GM20431 (cell line): ENCODE results near the gene TMSB4X.

Source experiments
- in situ Hi-C: fragments of 300-500 bp; cut with MseI, MboI; formaldehyde crosslinking; loops from one replicate; pipeline ENCODE4 v1.15.0; 2020; ENCODE audit warnings: low sequenced_read_pairs; ENCODE audit not compliant: unreplicated experiment

TMSB4X gene

DNA sequence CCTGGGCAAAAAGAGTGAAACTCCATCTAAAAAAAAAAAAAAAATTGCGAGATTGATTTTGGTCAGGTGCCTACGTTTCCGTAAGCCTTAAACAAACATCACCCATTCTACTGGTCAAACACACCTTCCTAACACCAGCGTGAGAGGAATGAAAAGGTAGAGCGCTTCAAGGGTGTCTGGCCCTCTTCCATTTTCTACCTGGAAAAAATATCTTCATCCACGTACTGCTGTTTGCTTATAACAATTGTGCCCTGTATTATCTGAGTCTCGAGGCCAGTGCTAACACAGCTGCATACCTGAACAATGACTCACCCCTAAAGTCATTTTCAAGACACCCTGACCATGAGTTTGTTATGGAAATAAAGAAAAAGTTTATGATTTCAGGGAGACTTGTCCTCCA is 13.9 kb downstream of the TMSB4X start:
- in situ Hi-C loops, result loop anchor here (25.0 kb wide), 1 partner anchor 99 kb away; no protein-coding TSS in a partner anchor

DNA sequence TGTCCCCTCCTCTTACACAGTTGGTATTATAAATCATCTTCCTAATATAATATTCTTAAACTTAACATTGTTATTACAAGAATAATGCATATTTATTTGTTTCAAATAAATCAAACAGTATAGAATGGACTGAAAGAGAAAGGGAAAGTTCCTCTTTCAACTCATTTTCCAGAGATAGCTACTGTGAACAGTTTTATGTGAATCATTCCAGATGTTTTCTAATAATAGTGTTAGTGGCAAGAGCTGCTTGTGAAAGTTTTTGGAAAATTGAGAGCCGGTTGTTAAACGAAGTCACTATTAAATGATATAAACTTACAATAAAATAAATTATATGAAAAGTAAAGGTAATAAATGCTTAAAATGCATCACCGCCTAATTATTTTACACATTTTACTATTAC is 14.6 kb downstream of the TMSB4X start:
- in situ Hi-C loops, result loop anchor here (25.0 kb wide), 1 partner anchor 98 kb away; no protein-coding TSS in a partner anchor

DNA sequence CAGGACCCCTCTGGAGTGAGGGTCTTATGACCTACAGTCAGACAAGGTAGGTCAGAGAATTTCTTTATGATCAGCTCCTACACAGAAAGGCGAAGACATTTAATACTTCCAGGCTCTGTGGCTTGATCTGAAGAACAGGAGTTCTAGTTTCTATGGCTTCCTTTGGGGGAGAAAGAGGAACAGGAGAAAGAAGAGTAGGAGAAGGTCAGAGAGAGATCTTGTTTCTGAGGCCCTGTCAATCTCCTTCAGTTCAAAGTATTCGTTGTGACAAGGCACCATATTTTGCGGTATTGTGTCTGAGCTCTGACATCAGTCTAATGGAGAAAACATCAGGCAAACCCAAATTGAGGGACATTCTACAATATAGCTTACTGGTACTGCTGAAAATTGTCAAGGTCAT is 16.7 kb downstream of the TMSB4X start:
- in situ Hi-C loops, result loop anchor here (25.0 kb wide), 1 partner anchor 96 kb away; no protein-coding TSS in a partner anchor

DNA sequence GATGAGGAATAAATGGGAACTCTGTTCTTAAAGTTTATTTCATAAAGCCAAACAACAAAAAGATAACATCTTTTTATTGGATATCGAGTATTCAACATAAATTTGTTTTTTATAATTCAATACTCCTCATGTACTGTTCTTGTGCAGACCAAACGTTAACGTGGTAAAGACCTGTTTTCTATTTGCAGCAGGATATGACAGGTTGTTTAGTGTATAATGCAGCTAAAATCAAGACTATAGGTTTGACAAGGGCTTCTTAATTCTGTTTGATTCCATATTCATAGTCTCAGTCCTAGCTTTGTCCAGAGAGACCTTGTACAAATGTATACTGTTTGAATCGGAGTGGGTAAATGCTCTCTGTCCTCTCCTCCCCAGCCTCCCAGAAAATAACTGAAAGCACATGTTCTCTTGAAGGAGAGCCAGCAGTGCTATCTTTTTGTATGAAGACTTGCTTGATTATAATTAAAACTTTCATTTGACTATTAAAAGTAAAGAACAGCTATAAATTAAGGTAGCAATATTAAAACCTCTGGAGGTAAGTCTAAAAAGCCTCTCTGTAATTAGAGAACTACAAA is 17.7 kb downstream of the TMSB4X start:
- in situ Hi-C loops, result loop anchor here (25.0 kb wide), 1 partner anchor 95 kb away; no protein-coding TSS in a partner anchor

DNA sequence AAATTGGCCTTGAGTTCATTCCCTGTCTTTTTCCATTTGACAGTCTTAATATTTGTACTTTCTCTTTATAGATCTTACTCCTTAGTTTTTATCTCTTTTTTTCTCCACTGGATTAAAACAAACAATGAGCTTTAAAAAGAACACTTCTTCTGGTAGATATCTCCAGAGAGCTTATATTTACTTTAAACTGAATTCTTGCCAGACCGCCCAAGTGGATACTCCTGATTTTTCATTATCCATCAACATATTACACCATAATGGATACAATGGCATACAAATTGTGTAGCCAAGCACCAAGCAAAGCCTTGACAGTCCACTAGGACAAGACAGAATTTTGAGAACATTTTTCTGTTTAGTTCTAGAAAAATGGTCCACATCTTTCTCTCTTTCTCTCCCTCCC is 18.9 kb downstream of the TMSB4X start:
- in situ Hi-C loops, result loop anchor here (25.0 kb wide), 1 partner anchor 93 kb away; no protein-coding TSS in a partner anchor

DNA sequence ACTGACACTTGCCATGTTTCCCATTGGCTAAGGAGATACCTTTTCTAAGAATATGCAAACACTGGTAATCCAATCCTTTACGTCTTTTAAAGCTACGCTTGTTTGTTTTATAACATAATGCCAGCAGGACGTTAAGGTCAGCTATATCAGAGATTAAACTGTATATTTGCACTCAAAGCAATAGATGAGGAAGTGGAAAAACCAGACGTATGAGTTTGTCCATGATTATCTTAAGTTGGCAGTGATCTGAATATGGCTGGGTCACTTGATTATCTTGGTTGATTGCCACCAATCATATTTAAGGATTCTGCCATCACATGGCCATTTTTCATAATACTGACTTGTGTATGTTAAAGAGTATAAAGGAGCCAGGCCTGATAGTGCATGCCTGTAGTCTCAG is 19.4 kb downstream of the TMSB4X start:
- in situ Hi-C loops, result loop anchor here (25.0 kb wide), 1 partner anchor 93 kb away; no protein-coding TSS in a partner anchor

DNA sequence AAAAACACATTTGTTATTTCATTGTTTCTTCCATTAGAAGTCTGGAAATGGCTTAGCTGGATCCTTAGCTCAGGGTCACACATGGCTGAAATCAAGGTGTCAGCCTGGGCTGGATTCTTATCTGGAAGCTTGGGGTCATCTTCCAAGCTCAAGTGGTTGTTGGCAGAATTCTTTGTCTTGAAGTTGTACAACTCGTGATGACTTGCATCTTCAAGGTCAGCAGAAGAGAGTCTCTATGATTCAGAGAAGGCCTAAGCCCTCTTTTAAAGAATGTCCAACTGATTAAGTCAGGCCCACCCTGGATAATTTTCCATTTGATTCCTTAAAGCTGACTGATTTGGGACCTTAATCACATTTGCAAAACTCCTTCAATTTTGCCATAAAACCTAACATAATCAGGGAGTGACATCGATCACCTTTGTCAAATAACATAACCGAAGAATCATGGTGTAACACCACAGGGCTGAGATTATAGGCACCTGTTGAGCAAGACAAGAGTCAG is 22.1 kb downstream of the TMSB4X start:
- in situ Hi-C loops, result loop anchor here (25.0 kb wide), 1 partner anchor 90 kb away; no protein-coding TSS in a partner anchor

DNA sequence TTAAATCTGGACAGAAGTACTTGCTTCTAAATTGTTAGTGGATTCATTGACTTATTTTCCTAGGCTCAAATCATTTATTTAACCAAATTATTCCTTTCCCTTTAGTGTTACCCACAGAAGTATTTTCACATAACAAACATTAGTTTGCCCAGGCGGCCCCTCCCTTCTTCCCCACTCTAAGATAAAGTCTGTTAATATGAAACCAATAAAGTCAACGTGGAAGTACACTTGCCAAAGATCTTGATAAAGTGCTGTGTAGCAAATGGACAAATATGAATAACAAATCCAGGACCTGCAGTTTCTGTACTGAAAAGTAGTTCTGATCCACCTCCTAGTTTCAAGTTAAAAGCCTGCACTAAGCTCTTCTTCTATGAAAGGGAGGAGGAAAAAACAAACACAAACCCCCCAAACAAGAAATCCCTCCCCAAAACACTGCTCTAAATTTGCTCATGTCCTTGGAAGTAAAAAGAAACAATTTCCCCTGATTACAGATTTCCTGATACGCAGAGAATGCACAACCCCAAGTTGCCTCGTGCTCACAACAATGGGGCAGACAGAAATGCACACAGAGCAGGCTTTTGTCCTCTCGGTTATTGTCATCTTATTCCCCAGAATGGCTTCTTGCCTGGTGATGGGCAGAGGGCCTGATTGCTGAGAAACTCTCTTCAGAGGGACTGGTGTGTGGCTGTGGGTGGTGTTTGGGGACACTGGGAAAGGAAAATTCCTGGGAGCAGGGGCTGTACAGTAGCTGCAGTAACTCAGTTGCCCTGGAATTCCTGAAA is 23.2 kb downstream of the TMSB4X start:
- in situ Hi-C loops, result loop anchor here (25.0 kb wide), 1 partner anchor 89 kb away; no protein-coding TSS in a partner anchor

DNA sequence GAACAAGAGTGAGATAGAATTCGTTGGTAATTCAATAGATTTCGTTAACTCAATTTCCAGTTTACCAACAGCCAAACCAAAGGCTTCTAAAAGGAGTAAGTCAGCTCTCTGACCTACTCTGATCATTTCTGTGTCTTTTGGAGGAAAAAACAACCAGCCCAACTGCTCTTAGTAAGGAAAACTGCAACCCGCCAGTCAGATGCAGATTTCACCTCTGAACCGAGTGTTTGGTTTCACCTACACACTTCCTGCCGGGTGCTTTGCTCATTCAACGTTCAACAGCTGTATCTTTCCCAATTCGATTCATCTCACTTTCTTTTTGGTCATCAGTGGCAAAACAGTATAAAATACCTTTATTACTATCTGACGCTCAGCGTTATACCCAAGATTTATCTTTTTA is 24.5 kb downstream of the TMSB4X start:
- in situ Hi-C loops, result loop anchor here (25.0 kb wide), 1 partner anchor 88 kb away; no protein-coding TSS in a partner anchor

DNA sequence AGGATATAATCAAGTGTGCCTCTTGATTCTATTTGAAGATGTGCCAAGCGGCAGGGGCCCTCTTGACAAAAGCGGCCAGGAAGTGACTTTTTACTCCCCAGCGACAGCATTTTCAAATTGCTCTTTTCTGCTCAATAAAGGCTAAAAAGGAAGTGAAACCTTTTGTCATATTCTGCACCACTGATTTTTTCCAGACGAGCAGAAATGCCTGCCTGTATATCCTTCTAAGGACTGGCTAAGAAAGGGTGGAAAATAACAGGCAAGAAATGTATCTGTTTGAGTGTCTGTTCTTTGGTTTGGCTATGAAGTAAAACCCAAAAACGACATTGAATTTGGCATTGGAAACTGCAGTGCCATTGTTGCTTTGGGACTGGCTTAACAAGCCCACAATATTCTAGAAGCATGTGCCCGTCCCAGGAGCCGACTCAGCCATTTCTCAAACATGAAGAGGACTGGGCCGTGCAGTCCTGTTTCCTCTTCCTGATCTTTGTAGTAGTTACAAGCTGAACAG is 25.4 kb downstream of the TMSB4X start:
- in situ Hi-C loops, result no loop called here

DNA sequence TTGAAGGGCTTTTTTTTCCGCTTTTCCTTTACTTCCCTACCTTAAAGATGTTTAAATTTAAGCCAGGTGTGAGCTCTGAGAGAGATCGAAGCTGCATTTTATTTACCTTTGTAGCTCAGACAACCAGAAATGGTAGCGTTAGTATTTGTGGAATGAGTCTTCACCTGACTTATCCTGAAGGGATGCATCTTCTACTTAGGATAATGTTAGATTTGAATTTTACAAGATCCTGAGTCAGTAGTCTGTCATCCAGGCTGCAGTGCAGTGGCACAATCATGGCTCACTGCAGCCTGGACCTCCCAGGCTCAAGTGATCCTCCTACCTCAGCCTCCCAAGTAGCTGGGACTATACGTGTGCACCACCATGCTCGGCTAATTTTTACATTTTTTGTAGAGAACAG is 26.2 kb downstream of the TMSB4X start:
- in situ Hi-C loops, result no loop called here

DNA sequence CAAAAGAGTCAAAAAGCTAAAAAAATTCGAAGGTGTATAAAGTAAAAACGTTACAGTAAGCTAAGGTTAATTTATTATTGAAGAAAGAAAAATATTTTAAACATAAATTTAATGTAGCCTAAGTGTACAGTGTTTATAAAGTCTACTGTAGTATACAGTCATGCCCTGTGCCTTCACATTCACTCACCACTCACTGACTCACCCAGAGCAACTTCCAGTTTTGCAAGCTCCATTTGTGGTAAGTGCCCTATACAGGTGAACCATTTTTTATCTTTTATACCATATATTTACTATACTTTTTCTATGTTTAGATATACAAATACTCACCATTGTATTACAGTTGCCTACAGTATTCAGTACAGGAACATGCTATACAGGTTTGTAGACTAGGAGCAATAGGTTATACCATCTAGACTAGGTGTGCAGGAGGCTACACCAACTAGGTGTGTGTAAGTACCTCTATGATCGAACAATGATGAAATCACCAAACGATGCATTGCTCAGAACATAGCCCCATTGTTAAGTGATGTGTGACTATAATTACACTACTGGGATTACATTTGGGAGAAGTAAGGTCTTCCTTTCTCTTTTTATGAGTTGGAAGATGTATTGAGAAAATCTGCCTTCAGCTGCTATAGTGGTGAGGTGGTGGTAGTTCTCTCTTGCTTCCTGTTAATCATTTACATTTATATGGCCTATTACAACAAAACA is 27.2 kb downstream of the TMSB4X start:
- in situ Hi-C loops, result no loop called here

DNA sequence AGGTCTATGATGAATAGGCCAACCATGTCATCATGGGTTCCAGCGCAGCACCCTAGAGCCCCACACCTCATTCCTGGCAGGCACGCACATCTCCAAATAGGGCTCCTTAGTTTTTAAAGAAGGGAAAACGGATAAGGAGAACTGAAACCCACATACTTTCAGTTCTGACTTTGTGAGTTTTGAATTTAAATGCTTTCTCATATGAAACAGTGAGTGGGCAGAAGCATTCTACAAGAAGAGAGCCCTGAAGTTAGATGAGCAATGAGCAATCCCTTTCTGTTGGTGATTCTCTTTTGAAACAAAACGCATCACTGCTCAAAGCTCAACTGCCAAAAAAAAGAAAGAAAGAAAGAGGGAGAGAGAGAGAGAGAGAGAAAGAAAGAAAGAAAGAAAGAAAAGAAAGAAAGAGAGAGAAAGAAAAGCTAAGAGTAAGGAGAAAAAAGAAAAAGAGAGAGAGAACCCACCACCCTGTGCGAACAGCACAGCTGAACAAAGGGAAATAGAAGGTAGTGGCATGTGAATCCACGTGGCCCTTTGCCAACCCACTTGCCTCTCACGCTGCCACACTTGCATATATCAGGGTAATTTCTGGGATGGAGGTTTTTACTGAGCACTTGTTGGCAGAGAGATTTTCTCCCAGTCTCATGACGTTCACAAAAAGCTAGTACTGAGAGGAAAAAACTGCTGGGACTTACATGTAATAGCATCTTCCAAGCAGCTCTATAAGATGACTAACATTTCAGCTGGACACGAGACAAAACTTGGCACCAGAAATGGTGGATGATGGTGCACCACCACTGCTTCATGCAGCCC is 31.0 kb downstream of the TMSB4X start:
- in situ Hi-C loops, result no loop called here

DNA sequence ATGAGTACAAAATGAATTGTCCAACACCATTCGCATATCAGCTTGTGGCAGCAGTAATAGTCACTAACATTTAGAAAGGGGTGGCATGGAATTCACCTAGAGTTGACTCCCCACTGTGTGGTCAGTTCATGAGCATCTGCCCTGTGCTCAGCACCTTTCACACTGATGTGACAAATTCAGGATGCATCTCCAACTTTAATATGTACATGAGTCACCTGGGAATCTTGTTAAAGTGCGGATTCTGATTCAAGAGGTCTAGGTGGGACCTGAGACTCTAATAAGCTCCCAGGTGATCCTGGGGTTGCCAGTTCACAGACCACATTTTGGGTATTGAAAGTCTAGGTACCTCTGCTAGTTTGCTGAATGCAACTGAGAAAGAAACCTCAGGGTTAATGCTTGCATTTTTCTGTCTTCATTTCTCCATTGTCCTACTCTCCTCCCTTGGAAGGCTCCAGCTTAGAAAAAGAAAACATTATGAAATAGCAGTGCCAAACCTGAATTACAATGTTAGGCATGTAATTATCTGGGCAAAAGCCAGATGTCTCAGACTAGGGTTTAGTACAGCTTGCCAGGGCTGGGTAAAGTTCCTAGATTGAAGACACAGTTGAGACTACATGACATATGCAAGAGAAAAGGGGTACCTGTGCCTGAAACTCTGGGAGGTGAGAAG is 32.7 kb downstream of the TMSB4X start:
- in situ Hi-C loops, result no loop called here

DNA sequence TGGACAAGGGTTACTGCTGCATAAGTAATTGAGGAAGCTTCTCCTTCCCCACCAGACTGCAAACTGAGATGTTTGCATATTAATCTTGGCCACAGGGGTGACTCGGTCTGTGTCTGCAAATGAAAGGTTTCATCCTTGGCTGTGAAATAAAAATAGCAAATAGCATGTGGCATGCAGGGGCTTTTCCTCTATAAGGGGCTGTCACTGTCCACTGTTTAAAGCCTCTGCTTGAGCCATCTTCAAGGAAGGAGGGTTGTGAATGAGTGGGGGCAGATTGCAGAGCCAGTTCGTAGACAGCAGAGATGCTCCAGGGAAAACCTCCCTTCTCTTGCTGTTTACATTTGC is 33.3 kb downstream of the TMSB4X start:
- in situ Hi-C loops, result no loop called here

DNA sequence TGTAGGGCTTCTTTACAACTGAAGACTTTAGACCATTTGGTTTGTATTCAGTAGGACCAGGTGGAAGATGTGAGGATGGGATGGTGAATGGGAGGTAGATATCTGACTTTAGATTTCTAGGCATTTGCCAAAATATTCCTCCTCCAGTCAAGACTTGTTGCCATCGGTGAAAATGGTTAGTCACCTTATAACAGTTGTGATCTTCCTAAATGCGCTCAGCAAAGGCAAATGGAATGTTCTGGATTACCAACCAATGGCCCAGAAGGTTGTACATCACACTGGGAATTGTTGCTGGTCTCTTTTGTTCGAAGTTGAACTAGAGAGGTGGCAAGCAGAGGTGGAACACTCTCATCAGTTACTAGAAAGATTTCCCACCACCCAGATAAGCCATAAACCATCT is 33.9 kb downstream of the TMSB4X start:
- in situ Hi-C loops, result no loop called here

DNA sequence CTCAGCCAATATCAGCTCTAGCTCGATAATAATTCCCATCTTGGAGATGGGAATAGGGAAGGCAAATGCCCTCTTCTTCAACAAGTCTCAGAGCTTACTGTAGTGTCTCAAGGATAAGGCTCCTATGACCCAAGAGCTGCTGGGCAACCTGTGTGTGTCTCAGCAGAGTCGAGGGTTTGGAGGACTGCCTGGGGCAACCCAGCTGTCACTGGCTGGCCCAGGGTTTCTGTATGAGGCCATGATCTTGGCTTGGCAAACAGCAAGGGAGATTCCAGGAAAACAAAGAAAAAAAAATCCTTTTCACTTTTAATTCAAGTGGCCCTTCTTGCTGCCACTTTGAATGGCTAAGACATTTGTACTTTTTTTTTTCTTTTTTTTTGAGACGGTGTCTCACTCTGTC is 34.4 kb downstream of the TMSB4X start:
- in situ Hi-C loops, result no loop called here

DNA sequence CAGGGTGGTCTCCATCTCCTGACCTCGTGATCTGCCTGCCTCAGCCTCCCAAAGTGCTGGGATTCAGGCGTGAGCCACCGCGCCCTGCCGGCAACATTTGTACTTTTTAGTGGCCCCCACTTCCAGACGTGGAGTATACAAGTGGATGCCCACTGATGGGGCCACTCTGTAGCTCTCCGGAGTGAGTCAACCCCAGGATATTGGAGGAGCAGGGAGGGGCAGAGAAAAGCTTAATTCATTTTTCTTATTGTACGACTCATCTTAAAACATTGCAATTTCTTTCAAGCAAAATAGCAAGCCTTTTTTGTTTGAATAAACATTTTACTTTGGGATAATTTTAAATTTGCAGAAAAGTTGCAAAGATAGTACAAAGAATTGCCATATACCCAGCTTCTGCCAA is 34.9 kb downstream of the TMSB4X start:
- in situ Hi-C loops, result no loop called here

DNA sequence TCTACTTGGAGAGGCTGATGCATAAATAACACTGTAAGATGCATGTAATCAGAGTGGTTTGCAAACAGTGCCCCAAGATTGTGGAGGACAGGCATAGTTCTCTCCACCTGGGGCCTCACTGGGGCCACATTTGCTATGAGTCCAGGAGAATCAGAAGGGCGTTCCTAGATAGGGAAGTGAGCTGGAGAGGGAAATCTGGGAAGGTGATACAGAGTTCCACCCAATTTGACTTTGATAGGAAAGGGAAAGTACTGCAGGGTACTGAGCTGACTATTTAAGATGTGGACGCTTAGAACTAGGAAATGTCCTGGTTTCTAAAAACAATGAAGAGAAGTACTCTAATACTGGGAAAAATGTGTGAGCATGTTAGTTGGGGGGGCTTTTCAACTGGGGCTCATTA is 35.6 kb downstream of the TMSB4X start:
- in situ Hi-C loops, result no loop called here
